Endometrial microvascular endothelial cells (primary cell): ENCODE results near the gene WASF2. TPM values are rescaled to one million over a fixed set of nuclear protein-coding genes. Genes with fewer than 3 reads are reported as not detected.

Experiments
- in situ Hi-C: cut with HindIII; loops from 2 replicates; pipeline ENCODE4 v1.10.0; 2017; ENCODE audit warnings: low sequenced_read_pairs, low pct_unique_long_range_greater_than_20kb; ENCODE audit errors: inconsistent ontology term
- total RNA-seq: library from RNA; depleted of rRNA; stranded (reverse); fragments of >200 nt; gene quantifications from one replicate; pipeline ENCODE4 v1.2.3, GENCODE V29; 2015; ENCODE audit errors: inconsistent ontology term

The WASF2 gene
- total RNA-seq, 1 donor from 2014 or later, result 29.3 TPM

DNA sequence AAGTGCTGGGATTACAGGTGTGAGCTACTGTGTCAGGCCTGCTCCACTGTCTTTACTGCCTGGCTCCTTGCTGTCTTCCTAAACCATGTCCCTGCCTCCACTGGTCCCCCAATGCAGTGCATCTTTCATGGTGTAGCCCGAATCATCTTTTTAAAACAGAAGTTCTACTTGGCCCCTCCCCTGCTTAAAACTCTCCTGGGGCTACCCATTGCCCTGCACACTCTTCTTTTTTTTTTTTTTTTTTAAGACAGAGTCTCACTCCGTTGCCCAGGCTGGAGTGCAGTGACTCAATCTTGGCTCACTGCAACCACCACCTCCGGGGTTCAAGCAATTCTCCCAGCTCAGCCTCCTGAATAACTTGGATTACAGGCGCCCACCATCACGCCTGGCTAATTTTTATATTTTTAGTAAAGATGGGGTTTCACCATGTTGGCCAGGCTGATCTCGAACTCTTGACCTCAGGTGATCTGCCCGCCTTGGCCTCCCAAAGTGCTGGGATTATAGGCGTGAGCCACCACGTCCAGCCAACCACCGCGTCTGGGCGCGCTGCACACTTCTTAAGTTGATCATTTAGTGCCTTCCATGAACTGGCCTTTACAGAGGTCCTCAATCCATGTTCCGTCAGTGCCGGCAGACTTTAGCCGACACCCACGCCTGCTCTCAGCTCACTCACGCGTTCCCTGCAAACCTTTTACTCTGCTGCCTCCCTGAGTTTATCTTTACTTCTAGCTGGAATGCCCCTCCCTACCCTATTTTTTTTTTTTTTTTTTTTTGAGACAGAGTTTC is 117.8 kb downstream of the WASF2 start:
- in situ Hi-C loops, result no loop called here

DNA sequence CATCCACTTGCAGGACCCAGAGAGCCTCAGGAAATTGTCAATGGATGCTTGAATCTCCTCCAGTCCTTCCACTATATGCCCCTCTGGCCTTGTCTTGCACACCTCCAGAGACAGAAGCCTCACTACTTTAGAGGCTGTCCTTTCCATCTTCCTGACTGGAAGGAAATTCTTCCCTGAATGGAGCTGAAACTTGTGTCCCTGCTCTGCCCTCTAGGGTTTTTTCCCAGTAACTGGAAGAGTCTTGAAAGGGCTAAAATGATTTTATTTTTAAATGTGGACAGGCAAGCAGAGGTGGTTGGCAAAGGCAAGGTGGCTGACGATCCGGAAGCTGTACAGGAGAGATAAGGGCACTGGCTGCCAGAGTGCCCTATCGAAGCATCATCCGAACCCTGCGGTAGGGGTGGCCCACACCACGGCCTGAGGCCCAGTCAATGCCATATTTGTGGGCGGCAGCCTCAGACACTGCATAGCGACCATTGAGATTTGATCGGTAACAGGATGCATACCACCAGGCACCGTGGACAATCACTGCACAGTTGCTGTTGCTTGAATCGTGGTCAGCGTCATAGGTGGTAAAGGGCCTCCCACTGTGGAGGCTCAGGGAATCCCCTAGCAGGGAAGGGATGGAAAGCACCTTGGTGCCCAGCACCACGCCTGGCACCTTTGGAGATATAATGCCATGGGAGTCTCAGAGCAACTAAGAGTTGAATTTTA is 120.9 kb downstream of the WASF2 start:
- in situ Hi-C loops, result no loop called here

DNA sequence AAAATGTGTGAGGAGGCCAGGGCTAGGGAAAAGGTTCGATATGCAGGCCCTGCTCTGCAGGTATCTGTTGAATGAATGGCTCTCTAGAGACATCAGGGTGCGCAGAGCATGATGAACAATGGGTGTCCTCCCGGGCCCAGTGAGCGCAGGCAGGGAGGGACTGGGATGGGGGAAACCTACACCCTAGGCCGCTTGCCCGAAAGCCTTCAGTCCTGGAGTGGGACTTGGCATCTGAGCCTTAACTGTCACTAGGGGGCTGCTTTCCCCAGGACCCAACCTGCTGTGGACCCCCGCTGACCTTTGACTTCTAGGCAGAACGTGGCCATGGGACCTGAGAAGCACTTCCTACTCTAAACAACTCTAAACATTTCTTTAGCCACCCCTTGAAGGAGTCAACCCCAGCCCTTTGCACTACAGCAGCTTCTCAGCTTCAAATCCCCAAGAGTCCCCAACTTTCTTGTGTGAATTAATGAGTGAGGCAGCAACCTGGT is 122.8 kb downstream of the WASF2 start:
- in situ Hi-C loops, result no loop called here

DNA sequence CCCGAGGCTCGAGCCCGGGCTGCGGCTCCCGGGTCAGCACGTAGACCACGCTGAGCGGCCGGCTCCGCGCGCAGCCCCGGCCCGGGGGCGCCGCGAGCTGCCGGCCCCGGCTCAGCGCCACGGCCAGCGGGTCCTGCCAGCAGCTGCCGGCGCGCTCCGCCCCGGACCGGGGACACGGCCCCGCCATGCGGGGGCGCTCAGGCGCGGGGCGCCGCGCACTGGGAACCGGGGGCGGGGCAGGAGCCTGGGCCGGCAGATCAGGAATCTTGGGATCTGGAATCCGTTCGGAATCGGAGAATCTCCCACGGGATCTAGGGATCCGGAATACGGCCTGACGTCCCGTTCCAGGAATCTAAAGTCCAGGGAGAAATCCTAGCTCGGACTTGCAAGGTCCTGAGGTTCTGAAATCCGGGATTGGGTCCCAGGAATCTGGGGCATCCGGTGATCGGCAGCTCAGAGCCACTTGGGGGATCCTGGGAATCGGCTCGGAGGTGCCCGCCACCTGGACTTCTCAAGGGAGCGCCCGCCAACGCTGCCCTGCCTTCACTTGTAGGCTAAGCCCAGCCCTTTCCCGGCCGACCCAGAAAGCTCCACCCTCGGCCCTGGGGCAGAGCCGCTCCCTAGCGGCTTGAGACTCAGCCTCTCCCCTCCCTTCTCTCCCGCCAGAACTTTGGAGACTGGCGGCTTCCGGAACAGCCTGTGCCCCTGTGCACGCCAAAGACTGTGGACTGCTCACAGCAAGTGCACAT is 123.4 kb downstream of the WASF2 start, which contains the start of gene MAP3K6:
Gene MAP3K6, minus strand, starts transcription at position 551 of the 749 bp plus-strand sequence. Its CDS starts 364 bp downstream, at position 187.
- in situ Hi-C loops, result no loop called here

DNA sequence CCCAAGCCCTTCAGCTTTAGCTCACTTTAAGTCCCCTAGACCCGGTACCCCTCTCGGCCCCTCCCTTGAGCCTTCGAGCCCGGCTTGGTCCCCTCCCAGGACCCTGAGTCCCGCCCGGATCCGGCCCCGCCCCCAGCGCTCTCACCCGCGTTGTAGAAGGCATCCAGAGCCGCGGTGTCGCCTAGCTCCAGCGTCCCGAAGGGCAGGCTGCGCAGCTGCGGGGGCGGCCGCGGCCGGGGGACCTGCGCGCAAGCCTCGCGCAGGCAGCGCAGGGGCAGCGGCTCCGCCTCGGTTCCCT is 123.9 kb downstream of the WASF2 start:
- in situ Hi-C loops, result no loop called here

DNA sequence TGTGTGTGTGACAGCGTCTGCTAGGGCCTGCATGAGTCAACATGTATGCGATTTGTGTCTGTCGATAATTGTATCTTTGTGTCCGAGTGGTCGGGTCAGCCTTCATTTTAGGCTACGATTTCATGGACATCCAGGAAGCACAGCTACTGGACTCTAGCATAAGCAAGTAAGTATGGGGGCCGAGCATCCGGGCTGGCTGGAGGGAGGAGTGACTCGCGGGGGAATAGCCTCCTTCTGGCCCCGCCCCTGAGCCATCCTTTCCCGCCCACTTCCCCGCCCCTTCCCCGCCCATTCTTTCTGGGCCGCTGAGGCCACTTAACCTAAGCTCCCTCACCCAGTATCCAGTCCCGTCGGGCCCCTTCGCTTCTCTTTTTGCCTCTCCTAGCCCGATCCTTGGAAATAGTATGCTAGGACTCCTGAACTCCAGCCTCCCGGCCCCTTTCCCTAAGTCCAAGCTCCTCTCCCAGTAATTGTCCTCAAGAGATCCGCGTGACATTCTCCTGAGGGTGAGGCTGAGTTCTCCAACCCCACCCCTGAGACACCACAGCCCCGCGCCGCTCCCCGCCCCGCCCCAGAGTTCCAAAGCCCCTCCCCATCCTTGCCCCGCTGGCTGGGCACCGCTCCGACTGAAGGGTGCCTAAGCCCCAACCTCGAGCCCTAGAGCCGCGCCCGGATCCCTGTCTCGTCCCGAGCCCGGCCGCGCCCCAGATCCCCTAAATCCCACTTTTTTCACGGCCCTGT is 124.4 kb downstream of the WASF2 start:
- in situ Hi-C loops, result no loop called here

DNA sequence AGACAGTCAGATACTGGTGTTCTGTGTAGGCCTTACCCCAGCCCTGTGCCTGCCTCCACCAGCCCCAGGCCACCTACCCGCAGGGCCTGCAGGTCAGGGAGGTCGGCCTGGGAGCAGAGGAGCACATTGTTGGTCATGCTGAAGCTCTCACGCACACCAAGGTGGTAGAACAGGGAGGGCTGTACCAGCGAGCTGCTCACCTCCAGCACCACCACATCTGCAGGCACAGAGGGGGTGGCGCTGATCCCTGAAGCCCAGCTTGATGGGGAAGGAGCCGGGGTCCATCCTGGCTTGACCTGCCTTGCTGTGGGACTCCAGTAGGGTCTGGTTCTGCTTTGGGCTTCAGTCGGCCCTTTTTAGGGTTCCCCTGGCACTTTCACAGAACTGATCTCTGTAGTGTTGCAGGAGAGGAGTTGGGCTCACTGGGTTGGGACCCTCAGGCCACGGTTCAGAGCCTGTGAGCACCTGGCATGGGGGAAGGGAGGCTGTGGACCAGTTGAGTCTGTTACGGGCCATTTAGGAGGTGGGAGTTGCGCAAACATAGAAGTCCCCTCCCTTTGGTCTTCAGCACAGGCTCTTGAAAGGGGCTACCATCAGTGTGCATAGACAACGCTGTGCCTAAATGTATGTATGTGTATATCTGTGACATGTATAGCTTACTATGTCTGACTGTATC is 125.1 kb downstream of the WASF2 start:
- in situ Hi-C loops, result no loop called here

DNA sequence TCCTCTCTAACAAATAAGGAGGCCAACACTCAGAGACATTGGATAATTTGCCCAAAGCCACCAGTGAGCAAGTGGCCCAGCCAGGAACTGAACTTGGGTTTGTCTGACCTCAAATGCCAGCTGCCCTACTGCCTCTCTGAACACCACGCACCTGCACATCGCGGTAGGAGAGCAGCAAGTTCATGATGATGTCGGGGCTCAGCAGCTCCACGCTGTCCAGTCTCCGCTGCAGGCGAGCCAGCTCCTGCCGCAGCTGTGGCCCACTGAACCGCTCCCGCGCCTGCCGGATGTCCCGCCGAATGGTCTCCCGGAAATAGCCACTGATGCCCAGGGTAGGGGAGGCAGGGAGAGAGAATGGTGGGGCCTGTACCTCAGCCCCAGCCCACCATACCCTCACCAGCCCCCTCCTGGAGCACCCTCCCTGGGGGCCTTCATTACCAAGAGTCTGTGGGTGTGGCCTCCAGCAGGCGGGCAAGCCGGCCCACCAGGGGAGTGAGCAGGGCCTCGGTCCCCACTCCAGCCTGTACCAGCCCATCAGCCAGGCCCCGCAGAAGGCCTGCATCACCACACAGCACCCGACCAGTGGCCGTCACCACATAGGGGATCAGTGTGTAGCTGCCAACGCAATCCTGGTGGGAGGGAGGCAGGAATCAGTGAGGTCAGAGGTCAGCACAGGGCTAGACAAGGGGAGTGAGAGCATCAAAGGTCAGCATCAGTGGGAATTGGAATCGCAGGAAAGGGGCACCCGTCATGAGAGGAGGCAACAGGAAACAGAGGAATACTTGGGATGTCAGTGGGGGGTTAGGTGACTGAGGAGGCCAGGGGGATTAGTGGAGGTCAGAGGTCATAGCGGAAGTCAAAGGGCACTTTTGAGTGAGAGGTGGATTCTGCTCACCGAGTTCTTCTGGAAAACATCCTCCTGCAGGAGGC is 125.9 kb downstream of the WASF2 start:
- in situ Hi-C loops, result no loop called here

DNA sequence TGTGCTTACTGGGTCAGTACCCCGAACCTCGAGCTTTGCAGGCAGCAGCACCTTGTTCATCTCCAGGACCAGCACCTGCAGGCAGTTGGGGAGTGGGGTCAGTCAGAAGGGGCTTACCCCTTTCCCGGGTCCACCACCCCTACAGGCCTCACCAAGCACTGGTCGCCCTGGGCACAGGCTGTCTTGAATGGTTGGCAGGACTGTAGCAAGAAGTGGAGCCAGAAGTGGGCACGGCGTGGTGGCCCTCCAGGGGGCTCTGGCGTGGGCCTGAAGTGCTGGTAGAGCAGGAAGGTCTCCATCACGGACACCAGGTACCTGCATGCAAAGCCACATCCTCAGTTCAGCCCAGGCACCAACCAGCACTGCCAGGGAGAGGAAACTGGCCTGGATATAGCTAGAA is 128.4 kb downstream of the WASF2 start:
- in situ Hi-C loops, result no loop called here

DNA sequence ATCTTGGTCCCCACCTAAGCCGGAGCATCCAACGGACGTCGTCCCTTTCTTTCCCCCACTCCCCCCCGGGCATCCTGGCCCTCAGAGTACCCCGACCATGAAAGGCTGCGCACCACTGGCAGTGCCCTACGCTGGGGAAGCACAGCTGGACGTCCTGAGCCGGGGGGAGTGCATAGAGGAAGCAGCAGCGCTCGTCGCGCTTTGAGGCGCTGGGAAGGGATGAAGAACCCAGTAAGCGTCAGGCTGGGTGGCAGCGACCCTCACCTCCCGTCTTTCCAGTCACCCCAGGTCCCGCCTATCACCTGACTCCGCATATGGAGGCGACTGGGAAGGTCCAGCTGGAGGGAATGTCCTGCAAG is 128.9 kb downstream of the WASF2 start:
- in situ Hi-C loops, result no loop called here

DNA sequence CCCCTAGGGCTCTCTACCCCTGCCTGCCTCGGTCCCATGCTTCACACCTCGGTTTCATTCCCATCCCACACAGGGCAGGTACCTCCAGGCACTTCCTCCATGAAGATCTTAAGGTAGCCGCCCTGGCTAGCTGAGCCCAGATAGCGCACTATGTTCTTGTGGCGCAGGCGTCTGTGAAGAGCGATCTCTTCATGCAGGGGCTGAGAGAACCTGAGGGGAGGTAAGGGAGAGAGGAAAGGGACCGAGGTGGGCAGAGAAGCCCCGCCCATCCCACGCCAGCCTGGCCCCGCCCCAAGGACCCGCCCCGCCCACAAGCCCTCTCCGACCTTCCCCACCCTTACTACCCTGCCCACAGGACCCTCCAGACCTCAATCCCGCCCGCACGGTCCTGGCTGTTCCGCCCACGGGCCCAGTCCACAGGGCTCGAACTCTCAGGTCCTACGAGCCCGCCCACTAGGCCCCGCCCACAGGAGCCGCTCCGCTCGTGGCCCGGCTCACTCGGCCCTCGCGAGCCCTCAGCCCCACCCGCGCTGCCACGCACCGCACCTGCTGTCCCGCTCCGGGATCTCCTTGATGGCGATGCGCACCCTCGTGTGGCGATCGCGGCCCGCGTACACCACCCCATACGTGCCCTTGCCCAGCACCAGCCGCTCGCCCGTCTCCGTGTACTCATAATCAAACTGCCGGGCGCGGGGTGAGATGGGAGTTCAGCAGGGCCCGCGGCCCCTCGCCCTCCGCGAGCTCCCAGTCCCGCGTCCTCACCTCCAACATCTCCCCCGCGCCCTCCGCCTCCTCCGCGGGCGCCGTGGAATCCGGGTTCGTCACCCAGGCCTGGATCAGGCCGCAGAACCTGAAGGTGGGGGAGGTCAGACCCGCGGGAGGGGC is 129.6 kb downstream of the WASF2 start:
- in situ Hi-C loops, result no loop called here

DNA sequence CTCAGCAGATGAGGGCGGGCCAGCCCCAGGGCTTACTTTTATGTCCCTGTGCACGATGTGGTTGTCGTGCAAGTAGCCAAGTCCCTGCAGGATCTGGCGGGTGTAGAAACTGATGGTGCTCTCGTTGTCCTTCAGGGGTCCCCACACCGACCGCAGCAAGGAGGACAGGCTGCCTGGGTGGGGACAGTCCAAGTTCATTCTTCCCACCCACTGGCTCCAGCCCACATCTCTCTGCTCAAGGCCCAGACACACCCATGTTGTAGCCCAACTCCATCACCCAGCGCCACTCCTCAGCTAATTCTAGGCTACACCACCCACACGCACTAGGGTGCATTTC is 130.2 kb downstream of the WASF2 start:
- in situ Hi-C loops, result no loop called here

DNA sequence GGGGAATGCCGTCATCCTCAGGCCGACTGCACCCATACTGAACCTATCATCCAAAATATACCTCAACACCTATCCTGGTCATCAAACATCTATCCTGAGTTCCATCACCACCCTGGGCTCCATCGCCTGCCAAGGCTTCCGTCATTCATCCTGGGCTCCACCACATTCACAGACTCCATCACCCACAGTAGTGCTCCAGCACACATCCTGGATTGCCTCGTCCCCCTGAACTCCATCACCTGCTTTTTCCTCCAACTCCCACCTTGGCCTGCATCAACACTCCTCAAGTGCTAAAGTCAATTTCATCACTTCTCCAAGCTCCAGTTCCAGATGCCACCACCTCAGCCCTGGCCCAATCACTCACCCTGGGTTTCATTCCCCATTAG is 131.0 kb downstream of the WASF2 start:
- in situ Hi-C loops, result no loop called here

DNA sequence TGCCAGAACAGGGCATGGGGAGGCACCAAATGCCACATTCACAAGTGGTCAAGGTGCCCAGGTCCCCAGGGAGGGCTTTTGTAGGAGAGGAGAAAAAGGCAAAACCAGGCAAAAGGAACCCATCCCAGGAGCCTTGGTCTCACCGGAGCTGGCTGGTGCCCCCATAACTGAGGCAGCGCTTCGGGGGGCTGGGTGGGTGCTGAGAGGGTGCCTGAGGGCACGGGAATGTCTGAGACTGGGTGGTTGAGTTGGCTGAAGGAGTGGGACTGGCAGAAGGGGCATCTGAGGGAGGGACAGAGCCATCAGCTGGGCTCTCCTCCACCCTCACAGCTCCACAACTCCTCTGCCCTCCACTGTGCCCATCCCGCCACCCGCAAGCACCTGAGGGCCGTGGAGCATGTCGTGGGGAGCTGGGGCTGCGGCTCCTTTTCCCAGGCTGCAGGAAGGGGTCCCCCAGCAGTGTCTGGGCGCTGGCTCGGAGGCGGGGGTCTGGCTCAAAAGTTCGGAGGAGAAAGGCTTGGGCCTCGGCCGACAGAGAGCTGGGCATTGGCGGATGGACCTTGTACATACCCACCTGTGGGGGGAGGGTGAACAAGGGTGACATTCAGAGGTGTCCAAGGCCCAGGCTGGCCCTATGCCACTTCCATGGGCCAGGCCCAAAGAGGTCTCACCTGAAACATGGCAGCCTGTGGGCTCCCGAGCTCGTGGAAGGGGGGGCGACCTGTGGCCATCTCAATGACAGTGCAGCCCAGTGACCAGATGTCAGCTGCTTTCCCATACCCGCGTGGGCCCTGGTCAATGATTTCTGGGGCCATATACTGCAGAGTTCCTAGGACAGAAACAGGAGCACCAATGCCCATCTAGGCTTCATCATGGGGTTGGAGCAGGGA is 131.7 kb downstream of the WASF2 start:
- in situ Hi-C loops, result no loop called here

DNA sequence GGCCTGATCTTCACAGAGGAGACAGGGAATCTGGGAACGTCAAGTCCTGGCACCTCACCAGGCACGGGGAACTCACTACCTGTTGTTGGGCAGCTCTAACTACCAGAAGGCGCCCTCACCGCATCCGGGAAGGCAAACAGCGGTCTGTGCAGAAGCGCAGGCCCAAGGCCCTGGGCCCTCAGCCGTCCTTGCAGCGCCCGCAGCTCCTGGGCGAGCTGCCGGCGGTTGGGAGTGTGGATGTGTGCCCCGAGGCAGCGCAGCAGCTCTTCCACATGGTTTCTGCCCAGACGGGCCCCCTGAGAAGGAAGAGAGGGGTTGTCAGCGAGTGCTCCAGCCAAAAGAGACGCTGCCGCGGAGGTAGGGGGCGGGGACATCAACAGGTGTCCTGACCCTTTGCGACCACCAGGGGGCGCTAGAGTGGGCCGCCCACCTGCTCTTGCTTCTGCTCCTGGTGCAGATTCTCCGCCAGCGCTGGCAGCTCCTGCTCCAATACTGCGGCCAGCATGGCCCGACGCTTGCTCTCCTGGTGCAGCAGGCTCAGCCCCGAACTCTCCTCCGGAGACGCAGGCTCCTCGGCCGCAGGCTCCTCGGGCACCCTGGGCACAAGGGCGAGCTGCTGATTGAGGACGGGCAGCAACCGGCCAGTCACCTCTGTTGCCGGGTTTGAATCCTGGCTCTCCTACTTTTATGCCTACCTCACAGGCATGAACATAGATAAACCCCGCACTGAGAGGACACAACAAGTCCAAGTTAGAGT is 132.5 kb downstream of the WASF2 start:
- in situ Hi-C loops, result no loop called here
